NCI-H1417 (cell line): Measurements from ENCODE around the gene SVEP1.
"Not testable (repeated sequence)": the region's sequence is repeated elsewhere in the genome, so short reads cannot be mapped to it uniquely, and the experiment has no call there.

Source experiments
- DNase-seq, 3 experiments: peaks; one replicate each; lab custom pipeline; 2025; lab: John Stamatoyannopoulos, UW

SVEP1 gene

DNA sequence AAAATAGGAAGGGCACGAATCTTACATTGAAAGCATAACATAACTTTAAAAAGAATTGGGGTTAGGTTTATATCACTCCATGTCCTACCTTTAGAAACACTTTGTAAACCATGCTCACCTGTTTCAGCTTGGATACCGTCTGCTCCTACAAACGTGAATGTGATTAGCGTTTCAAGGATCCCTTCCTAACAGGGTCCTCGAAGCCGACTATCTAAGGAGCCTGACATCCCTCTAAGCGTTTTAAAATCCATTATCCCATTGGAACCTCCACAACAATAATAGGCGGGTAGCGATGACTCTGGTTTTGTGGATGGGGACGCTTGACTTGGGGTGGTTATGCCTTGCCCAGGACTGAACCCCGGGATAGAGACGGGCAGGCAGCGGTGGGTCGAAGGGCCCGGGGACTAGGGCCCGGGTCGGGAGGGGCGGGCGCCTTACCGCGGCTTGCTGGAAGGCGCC, 937 bp downstream of the SVEP1 start:
- DNase-seq: no peak

- DNase-seq: no peak
Measured at GRCh38 chr9:110575945-110576344, 3.6 kb downstream of the SVEP1 start.

DNA sequence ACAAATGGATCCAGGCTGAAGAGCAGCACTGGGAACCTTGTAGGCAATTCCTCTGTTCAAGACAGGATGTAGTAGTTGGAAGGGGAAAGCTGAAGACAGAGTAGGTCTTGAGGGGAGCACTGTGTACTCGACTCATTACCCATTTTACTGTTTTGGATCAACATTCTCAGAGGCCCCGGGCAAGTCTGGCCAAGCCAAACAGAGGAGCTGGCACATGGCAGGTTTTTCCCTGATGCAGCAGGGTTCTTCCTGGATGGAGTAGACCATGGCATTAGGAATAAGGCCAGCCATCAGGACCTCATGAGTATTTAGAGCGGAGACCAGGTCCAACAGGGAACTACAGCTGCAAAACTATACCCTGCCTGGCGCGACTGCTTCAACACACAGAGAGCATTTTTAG, 4.4 kb downstream of the SVEP1 start:
- no peak for DNase-seq

DNA sequence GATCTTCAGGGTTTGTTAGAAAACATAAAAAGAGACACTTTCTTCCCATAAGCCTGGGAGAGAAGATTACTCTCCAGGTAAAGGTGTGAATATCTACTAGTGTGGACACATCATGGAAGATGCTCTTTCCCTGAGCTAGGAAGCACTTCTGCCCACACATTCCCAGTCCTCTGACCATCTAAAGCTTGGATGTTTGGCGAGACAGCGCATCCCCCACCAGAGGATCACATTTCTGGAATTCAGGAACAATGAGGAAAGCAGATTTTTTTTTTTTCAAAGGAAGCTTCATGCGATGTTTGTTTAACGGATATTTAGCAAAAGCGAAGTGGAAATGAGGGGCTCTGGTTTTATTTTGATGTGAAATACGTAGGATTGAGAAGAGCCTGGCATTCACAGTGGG, 6.2 kb downstream of the SVEP1 start:
- DNase-seq: no peak

GRCh38 chr9:110571801-110572483, 7.6 kb downstream of the SVEP1 start:
- DNase-seq: peak in 1 of 3 experiments; percentile 19

DNA sequence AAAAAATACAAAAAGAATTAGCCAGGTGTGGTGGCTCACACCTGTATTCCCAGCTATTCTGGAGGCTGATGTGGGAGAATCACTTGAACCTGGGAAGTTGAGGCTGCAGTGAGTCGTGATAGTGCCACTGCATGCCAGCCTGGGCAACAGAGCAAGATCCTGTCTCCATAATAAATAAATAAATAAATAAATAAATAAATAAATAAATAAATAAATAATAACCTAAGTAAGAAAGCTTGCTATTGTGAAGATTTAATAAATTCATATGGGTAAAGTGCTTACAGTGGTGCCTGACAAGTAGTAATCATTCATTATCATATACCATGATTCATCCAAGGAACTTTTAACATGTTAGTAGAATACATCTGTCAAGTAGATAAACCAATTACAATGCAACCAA, 13.4 kb downstream of the SVEP1 start:
- no peak for DNase-seq

DNA sequence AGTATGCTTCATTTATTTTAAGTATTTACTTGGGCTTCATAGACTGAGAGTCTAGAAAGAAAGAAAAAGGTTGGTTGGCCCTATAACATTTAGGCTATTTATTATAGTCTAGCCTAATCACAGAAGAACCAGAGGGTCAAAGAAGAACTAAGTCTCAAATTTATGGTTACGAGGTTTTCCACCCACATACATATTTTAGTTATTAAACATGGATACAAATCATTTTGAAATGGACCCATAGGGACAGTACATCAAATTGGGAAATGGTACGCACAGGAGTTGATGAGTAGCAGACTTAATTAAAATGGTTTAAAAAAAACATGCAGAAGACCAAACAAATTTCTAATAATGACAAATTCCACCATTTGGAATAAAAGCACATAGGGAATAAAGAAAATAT, 17.7 kb downstream of the SVEP1 start:
- DNase-seq: no peak

DNA sequence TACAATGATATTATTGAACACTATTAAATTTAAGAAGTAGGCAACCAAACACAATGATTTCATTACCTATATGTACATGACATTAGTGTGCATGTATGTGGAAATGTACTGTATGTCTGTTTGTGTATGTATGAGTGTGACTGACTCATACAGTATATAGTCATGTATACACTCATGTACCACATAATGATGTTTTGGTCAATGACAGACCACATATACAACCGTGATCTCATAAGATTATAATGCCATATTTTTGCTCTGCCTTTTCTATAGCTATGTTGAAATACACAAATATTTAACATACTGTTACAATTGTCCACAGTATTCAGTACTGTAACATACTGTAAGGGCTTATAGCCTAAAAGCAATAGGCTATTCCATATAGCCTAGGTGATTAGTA, 19.7 kb downstream of the SVEP1 start:
- DNase-seq: no peak

- no peak for DNase-seq
Measured at GRCh38 chr9:110555551-110556331, 23.8 kb downstream of the SVEP1 start.

- no peak for DNase-seq
Measured at GRCh38 chr9:110546411-110546871, 33.1 kb downstream of the SVEP1 start.

- DNase-seq: peak in 1 of 3 experiments; percentile 26
Measured at GRCh38 chr9:110545705-110546104, 33.8 kb downstream of the SVEP1 start.

DNA sequence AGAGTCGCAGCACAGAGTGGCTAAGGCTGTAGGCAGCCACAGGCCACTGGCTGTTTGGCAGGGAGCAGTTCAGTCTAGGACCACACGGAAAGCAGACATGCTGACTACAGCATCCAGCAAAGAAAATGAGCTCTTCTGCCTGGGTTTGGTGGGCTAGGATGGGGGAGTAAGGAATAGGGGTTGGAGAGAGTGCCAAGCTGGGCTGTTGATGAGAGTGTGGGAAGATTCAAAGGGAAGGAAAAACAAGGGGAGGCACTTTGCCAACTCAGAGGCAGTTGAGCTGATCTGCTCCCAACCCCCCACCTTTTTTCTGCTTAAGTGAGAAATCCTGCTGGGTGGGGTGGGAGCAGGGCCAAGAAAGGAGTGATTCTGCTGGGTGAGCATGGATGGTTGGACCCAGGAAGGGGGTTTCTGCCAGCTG, 35.9 kb downstream of the SVEP1 start:
- DNase-seq: no peak

- DNase-seq: no peak
Measured at GRCh38 chr9:110541950-110542349, 37.6 kb downstream of the SVEP1 start.

- peak in 1 of 3 experiments; percentile 9 for DNase-seq
Measured at GRCh38 chr9:110538647-110539041, 40.9 kb downstream of the SVEP1 start.

DNA sequence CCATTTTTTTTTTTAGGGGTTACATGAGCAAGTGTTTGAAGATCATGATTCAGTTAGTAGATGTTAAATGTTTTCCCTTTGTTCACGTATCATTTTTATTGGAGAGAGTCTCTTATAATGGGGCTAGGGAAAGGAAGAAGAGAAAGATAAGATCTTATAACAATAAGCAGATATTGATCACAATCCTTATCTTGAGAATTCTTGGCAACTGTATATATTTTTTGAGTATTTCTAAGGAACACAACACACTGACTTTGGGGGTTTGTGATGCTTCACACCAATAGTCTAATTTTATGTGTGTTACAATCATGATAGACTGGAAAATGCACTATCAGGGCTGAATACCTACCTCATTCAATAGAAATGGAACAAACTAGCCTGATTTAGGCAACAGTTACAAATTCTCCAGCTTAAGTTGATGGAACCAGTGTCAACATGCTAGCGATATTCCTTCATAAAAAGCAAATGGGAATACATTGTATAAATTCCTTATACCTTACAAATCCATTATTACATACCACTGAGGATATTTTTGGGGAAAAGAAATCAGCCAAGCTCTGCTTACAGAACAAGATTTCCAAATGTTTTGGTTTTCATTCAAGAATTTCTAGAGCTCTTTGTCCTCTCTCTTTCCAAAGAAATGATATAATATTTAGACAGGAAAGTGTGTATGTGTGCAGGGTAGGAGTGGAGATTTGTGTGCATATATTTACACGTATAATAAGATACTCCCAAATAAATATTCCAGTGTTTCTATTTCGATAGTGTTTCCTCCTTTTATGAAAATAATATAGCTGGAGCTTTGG, 41.5 kb downstream of the SVEP1 start:
- no peak for DNase-seq

DNA sequence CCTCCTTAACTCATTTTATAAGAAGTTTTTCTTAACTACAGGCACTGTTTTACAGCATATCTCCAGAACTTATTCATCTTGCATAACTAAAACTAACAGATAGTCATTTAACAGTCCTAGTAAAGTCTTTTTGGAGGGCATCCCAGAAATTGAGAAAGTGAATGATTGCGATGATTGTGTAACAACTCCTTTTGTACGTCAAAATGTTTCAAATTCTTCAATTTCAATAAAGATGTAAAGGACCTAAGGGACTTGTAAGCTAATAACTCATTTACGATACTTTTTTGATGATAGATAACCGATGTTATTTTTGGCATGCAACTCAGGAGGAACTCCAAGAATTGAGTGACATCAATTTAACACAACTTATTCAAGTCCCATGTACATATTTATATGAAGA, 42.7 kb downstream of the SVEP1 start:
- no peak for DNase-seq

DNA sequence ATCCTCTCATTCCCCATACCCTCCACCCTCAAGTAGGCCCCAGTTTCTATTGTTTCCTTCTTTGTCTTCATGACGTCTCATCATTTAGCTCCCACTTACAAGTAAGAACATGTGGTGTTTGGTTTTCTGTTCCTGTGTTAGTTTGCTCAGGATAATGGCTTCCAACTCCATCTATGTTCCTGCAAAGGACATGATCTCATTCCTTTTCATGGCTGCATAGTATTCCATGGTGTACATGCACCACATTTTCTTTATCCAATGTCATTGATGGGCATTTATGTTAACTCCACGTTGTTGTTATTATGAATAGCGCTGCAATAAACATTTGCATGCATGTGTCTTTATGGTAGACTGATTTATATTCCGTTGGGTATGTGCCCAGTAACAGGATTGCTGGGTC, 45.4 kb downstream of the SVEP1 start:
- not testable (repeated sequence) for DNase-seq

GRCh38 chr9:110532908-110533665, 46.5 kb downstream of the SVEP1 start:
- DNase-seq: no peak

DNA sequence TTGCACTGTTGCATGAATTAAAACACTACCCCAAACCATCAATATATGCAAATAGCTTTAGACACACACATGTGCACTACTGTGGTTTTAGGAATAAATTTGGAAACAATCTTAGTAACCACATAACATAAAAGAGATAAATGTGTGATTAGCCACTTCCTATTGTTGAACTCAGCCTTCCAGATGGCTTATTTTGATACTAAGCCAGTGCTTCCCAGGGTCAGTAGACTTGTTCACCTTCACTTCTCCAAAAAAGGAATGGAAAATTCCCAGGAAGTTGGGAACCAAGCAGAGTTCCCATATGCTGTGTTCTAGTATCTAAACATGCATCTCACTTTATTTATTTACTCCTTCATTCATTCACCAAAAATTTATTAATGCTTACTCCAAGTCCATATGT, 47.8 kb downstream of the SVEP1 start:
- DNase-seq: no peak

DNA sequence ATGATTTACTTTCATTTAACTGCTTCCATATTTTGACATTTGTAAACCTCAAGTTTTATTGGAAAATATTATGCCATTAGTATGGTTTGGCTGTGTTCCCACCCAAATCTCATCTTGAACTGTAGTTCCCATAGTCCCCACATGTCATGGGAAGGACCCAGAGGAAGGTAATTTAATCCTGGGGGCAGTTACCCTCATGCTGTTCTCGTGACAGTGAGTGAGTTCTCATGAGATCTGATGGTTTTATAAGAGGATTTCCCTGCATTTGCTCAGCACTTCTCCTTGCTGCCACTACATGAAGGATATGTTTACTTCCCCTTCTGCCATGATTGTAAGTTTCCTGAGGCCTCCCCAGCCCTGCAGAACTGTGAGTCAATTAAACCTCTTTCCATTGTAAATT, 48.3 kb downstream of the SVEP1 start:
- DNase-seq: not testable (repeated sequence)

DNA sequence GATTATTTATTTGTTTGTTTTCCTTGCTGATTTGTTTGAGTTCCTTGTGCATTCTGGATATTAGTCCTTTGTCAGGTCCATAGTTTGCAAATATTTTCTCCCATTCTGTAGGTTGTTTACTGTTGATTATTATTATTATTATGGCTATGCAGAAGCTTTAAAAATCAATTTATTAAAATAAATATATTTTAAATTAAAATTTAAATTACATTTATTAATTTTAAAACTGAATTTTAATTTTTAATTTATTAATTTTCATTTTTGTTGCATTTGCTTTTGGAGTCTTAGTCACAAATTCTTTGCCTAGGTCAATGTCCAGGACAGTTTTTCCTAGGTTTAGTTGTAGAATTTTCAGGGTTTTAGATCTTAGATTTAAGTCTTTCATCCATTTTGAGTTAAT, 50.9 kb downstream of the SVEP1 start:
- no peak for DNase-seq

- no peak for DNase-seq
Measured at GRCh38 chr9:110526426-110526825, 53.1 kb downstream of the SVEP1 start.
